22Rv1 (cell line): ENCODE results near the gene MAPK11.

ENCODE experiments used
- ZFX ChIP-seq: fragments of 450-650 bp; IDR thresholded peaks from 2 replicates; pipeline ENCODE4 v1.6.1; 2017; ENCODE audit warnings: antibody characterized with exemption, borderline replicate concordance
- TF ChIP-seq, protein P1 (sequence below): fragments of 450-650 bp; IDR thresholded peaks from 2 replicates; pipeline ENCODE4 v1.5.1; 2017; ENCODE audit warnings: mild to moderate bottlenecking

DNA sequence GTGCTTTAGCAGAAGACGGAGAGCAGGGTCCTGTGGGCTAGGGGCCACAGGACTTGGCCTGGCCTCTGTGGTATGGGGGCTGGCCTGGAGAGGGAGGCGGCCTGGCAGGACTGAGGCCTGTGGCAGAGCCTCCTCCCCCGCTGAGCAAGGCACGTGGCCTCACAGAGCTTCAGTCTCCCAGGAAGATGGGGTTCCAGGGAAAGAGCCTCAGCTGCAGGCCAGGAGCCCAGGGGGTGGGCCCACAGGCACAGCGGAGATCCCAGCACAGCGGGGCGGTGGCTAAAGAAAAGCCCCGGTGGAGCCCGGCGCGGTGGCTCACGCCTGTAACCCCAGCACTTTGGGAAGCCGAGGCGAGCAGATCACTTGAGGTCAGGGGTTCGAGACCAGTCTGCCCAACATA, 10.9 kb downstream of the MAPK11 start:
- TF ChIP-seq, protein P1, sequence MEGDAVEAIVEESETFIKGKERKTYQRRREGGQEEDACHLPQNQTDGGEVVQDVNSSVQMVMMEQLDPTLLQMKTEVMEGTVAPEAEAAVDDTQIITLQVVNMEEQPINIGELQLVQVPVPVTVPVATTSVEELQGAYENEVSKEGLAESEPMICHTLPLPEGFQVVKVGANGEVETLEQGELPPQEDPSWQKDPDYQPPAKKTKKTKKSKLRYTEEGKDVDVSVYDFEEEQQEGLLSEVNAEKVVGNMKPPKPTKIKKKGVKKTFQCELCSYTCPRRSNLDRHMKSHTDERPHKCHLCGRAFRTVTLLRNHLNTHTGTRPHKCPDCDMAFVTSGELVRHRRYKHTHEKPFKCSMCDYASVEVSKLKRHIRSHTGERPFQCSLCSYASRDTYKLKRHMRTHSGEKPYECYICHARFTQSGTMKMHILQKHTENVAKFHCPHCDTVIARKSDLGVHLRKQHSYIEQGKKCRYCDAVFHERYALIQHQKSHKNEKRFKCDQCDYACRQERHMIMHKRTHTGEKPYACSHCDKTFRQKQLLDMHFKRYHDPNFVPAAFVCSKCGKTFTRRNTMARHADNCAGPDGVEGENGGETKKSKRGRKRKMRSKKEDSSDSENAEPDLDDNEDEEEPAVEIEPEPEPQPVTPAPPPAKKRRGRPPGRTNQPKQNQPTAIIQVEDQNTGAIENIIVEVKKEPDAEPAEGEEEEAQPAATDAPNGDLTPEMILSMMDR, result no peak
- TF ChIP-seq ZFX, result no peak
